NCI-H146 treated with DMSO at 0.1 percent for 48 hours (cell line): Measurements from ENCODE around the gene CD164L2.

Experiments
- DNase-seq: peaks from one replicate; lab custom pipeline; 2025; ENCODE audit not compliant: unreplicated experiment; lab: John Stamatoyannopoulos, UW

The CD164L2 gene

DNA sequence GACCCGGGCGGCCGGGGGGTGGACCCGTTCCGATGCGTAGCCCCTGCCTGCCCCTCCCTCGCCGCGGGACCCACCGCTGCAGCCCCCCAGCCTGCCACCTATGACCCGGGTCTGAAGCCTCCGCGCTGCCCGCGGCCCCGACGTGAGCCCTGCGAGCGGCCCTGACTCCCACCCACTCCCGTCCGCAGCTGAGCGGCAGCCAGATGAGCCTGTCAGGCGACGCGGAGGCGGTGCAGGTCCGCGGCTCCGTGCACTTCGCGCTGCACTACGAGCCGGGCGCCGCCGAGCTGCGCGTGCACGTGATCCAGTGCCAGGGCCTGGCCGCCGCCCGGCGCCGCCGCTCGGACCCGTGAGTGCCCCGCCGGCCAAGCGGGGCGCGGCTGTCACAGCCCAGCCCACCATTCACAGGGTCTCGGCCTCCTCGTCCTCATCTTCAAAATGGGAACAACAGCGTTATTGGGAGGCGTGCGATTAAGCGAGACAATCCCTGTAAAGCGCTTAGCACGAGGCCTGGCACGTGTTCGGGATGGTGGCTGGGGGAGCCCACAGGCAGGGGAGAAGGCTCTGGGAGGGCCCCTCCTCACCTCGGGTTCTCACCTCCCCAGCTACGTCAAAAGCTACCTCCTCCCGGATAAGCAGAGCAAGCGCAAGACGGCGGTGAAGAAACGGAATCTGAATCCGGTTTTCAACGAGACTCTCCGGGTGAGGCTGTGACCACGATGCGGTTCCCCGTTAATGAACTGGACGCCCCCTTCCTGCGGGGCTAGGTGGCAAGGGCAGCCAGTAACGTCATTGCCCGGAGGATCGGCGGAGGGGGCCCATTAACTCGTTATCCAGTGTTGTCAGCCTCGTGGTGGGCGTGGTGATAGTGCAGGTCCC, 33.1 kb downstream of the CD164L2 start:
- peak; percentile 19 for DNase-seq

DNA sequence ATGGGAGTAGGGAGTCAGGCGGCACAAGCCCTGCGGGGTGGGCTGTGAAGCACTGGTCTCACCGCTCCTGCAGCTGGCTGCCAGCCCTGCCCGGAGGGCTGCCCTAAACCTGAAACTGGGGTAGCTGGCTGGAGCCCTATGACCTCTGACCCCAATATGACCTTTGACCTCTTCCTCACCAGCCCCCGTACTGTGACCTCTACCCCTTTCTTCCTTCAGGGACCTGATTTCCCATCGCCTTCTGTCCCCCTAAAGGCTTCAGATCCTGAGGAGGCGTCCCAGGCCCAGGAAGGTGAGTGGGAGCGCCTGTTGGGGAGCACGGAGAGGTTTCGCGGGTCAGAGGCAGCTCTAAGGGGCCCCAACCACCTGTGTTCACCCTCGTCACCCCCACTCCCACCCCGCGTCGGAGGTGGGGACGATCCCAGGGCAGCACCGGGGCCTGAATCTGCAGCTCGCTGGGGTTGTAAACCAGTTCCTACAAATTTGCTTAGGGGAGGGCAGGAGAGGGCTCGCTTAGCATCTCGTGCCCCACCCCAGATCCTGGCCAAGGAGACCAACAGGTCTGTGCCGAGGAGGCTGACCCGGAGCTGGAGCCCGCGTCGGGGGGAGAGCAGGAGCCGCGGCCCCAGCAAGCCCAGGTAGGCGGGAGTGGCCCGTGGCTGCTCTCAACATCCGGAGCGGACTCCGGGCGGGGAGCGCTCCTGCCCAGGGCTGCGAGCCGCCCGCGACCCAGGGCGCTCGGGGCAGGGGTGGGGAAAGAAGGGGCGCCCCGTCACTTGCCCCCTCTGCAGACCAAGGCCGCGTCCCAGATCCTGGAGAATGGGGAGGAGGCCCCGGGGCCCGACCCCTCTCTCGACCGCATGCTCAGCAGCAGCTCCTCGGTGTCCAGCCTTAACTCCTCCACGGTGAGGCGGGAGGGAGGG, 34.0 kb downstream of the CD164L2 start:
- peak; percentile 22 for DNase-seq

DNA sequence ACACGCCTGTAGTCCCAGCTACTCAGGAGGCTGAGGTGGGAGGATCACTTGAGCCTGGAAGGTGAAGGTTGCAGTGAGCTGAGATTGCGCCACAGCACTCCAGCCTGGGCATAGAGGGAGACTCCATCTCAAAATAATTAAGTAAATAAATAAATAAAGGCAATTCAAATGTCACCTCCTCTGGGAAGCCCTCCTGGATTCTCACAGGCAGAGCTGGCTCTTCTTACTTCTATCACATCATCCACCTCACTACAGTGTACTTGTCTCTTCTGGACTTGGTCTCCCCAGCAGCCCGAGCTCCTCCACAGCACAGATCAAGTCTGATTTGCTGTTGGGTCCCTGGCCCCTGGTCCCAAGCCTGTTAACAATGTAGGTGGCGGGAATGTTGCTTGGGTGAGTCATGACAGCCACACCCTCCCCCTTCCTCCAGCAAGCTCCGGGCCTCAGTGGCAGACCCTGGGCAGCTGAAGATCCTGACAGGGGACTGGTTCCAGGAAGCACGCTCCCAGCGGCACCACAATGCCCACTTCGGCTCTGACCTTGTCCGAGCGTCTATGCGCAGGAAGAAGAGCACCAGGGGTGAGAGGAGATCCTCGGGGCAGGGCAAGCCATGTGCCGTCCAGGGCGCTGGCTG, 36.0 kb downstream of the CD164L2 start:
- DNase-seq = no peak

DNA sequence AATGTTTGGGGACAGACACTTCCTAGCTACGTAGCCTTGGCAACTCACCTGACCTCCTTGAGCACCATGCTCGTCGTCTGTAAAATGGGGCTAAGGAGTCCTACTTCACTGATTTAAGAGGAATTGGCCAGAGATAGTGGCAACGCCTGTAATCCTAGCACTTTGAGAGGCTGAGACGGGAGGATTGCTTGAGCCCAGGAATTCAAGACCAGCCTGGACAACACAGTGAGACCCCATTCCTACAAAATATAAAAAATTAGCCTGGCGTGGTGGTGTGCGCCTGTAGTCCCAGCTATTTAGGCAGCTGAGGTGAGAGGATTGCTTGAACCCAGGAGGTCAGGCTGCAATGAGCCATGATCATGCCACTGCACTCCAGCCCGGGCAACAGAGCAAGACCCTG, 36.8 kb downstream of the CD164L2 start:
- DNase-seq = no peak

DNA sequence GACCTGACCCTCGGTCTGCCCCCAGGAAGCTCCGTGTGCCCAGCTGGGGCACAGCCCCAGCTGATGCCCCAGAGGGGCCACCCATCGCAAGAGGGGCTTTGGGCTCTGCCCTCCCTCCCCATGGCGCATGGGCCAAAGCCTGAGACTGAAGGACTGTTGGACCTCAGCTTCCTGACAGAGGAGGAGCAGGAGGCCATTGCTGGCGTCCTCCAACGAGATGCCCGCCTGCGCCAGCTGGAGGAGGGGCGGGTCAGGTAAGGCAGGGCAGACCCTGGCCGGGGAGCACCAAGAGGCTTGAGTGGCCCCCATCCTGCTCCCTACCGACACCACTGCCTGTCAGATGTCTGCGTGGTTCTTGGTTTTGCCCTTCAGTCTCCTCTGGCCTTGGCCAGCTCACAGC, 37.9 kb downstream of the CD164L2 start:
- no peak for DNase-seq

DNA sequence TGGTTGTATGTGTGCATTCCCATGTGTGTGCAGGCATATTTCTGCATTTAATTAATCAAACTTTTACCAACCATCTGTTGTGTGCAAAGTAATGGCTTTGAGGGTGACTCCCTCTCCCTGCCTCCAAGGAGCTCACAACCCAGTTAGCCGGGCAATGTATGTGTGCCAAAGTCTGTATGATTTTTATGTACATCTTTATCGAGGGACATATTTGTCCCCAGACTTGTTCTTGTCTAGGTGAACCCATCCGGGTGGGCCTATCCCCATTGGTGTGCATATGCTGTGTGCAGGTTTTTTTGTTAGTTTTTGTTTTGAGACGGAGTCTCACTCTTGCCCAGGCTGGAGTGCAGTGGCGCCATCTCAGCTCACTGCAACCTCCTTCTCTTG, 39.5 kb downstream of the CD164L2 start:
- no peak for DNase-seq

DNA sequence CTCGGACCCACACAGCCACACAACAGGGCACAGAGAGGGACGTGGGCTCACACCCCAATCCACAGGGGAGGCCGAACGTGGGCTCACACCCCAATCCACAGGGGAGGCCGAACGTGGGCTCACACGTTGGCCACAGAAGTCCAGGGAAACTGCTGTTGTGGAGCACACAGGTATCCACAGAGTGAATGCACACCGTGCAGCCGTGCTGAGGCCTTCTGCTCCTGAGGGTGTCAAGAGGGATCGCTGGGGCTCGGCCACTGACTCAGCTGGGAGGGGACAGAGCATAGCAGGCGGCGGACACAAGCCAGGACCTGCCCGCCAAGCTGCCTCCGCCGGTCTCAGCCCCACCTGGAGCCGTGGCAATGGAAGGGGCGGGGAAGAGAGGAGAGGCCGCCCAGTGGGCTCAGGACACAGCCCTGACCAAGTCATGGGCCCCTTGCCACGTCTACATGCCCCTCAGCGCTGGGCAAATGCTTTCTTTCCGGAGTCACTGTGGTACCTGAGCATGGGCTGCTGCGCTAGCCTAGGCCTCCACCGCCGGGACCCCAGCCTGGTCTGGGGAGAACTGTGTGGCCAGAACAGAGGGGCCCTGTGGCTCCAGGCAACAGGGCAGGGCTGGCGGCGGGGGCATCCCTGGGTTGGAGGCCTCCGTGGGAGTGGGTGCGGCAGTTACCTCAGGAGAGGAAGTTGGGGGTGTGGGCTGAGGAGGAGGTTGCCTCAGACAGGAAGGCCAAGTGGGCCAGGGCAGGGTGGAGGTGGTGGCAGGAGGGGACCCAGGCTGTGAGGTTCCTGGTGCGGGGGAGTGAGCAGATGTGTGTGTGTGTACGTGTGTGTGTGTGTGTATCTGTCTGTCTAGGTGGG, 40.1 kb downstream of the CD164L2 start:
- DNase-seq = peak; percentile 67

DNA sequence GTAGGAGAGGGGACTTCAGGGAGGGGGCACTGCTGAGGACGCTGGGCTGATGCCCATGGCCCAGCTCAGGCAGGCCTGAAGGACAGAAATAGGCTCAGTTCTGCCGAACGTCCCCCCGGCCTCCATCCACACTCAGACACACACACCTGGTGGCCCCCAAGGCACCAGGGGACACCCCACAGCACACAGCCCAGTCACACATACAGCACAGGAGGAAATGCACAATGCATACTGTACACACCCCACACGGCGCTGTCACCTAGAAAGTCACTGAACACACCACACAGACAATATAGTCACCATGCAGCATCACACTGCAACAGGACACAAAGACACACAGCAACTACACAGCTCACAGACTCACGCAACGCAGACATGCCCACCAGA, 40.7 kb downstream of the CD164L2 start:
- no peak for DNase-seq

DNA sequence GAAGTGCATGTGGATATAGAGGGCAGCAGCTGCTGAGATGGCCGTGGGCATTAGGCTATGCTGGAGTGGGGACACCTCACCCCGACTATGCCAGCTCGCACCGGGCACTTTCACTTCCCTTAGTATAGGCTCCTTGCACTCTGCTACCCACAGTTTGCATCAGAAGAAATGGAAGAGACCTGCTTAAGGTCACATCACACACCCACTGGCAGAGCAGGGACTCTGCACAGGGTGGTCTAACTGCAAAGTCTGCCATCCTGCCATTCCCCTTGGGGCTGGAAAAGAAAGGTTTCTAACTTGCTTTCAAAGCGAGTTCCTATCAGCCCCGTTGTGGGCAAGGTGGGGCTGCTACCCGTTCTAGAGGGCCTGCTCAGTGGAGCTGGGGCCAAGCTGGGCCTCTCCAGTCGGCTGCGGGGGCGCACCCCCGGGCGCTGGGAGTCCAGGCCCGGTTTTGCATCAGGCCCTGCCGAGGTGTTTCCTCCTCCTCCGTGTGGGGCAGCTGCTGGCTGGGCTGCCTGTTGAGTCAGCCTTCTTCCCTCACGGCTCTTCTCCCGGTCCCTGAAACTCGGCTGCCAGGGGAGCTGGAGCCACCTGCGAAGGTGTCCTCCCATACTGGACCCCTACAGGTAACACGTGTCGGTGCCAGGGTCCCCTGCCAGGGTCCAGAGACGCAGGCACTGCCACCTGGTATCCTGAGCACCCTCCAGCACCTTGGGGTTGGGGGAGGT, 41.4 kb downstream of the CD164L2 start, which contains the start of gene SYTL1:
Gene SYTL1, plus strand, starts transcription at position 498 of the 728 bp plus-strand sequence. CDS start 3,313 bp downstream, outside the sequence.
- no peak for DNase-seq

DNA sequence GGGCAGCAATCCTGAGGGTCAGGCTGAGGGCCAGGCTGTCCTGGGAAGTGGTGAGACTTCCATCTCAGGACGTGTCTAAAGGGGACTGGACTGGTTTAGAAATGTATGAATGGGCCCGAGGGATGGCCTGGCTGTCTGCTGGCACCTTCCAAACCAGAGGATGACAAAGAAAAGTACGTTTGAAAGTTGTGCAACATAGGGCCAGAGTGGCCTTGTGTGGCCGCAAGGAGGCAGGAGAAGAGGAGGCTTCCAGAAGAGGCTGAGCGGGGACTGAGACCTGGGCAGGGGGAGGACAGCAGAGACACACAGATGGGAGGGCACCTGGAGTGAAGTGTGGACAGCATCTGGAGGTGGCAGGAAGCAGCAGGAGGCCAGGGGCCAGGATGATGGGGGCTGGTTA, 43.9 kb downstream of the CD164L2 start:
- no peak for DNase-seq

DNA sequence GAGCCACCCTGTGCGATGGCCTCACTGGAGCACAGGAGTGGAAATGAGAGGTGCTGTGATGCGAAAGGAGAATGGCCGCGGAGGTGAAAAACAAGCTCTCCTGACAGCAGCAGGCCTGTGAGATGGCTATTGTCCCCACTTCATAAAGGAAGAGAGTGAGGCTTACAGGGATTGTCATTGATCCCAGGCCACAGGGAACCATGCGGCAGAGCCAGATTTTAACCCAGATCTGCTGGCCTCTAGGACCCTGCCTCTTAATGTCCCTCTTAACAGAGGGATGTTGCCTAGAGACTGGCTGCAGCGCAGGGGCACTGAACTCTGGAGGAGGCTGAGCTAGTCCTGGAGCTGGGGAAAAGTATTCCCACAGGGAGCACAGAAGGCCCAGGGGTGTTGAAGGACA, 44.4 kb downstream of the CD164L2 start:
- DNase-seq = no peak

DNA sequence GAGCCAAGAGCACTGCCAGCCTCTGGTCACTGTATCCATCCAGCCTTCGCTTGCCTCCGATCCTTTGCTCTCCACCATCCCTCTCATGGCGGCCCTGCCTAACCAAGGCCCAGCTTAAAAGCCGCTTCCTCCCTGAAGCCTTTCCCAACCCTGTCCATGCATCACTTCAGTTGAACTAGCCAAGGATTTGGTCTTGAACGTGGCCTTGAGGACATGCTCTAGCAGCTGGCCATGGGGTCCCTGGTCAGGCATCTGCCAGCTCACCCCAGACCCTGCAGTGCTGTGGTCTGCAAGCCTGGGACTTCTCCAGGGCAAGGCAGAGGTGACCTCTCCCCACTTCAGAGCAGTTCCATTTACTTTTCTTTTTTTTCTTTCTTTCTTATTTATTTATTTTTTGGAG, 46.4 kb downstream of the CD164L2 start:
- DNase-seq = no peak

DNA sequence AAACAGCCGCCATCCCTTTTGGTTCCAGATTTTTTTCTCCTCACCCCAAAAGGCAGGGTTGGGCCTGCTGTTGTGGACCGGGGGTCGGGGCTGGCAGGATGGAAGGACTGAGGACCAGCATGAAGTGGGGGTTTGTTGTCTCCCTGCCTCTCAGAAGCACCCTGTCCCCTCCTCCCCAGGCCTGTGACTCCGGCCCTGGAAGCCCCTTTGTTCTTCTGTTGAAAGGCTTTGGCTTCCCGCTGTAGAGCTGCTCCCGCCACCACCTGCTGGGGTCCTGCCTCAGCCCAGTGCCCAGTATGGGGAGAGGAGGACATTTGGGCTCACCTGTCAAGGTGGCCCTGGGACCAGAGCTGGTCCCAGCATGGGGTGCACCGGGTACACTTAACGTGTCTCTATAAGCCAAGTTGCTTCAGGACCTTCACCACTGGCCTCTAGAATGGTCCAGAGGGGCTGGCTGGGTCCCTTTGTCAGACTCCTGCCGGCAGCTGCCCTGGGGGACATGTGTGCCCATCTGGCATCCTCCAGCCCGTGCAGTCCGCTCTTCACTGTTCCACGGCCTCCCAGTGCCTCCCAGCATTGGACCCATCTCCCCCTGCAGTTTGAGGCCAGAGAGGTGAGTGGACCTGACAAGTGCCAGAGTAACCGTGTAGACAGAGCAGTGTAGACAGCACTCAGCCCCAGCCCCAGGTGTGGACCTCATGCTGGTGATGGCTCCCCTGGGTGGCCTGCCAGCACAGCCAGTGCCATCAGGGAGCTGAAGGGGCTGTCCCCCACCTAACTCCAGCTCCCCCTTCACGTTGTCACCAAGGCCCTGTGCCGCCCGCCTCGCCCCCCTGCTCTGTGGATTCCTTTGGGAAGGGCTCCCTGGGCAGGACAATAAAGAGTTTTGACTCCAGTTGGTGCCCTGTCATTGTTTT, 47.4 kb downstream of the CD164L2 start:
- no peak for DNase-seq

DNA sequence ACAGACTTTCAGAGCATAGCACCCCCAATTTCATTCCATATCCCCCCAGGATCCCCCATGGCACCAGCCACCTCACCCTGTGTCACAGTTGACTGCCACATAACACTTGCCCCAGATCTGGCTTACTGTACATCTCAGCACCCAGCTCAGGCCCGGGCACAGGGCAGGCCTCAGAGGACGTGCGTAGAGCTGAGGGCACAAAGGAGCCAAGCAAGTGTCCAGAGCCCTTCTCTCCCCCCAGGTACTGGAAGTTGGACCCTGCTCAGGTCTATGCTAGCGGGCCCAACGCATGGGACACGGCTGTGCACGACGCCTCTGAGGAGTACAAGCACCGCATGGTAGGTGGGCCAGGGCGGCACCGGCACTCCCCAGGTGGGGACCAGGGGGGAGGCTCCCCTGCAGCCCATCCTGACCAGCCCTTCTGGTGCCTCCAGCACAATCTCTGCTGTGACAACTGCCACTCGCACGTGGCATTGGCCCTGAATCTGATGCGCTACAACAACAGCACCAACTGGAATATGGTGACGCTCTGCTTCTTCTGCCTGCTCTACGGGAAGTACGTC, 49.3 kb downstream of the CD164L2 start:
- no peak for DNase-seq

DNA sequence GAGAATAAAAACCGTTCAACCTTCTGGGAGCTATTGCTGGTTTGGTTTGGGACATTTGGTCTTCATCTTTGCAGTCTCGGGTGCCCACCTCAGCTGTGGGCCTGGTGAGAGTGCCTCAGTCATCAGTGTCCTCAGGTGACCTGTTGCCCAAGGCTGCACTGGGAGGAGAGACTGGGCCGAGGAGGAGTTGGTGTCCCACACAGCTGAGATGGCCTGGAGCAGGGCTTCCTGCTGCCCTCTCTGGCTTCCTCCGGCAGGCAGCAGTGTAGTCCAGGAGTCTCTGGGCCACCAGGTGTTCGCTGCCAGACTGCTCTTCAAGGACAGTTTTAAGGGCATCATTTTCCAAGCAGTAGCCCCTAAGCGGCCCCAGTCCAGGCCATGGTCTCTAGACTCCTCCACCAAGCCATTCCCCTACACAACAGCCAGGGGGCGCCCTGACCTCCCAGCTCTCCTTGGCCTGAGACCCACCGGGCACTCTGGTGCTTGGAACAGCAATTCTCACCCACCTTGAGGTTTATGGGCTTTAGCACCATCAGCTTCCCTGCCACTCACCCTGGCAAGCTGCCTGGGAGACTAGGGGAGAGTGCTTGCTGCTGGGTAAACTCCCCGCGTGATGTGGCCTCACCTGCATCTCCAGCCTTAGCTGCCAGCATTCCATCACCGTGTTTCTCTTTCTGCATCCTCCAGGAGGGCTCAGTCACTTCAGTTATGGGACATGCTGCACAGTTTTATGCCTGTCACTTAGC, 50.4 kb downstream of the CD164L2 start:
- no peak for DNase-seq

DNA sequence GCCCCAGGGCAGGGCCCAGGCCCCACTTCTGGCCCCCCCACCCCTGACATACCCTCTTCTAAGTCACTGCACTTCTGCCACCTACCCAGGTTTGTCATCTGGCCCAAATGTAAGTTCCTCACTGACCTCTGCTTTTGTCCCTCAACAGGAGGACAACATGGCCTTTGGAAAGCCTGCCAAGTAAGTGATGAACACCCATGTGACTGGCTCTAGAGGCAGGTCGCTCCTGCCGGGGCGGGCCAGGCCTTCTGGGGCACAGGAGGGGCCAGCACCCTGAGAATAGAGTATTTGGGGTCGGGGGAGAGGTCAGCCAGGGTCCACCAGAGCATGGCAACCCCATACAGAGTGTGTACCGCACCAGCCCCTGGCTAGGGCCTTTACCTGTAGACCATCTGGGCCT, 51.2 kb downstream of the CD164L2 start:
- no peak for DNase-seq

DNA sequence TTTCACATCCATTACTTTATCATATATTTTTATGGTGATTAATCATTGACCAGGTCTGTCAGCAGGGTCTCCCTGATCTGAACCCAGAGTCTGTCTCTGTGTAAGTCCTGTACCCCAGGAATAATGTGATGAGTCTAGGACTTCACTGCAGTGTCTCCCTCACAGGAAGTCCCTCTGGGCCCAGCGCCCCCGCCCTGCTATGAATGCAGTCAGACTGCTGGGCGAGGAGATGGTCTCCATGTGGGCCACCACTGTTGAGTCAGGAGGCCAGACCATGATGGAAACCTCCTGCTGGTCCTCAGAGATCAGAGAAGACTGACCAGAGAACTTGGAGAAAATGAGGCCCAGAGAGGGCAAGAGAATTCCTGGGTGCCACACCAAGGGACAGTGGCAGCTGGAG, 51.7 kb downstream of the CD164L2 start:
- no peak for DNase-seq

DNA sequence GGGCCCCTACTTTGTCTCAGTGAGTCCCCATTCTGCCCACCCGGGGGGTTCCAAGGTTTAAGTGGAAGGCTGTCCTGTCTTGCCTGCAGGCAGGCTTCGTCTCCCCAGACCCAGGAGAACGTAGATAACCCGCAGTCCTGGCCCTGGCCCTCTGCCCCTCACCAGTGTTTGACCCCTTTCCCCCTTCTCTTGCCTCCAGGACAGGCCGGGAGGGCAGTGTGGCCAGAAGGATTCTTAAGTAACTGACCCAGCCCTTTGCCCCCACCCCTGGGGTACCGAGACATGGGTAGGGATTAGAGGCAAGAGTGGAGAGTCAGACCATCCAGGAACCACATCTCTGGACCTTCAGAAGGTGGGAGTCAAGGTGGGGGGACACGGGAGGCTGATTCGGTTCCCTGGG, 52.3 kb downstream of the CD164L2 start:
- DNase-seq = no peak
